Neural progenitor cell (in vitro differentiated cells): ENCODE data around the gene ZCCHC10. TPM values are rescaled to one million over a fixed set of nuclear protein-coding genes. Genes with fewer than 3 reads are reported as not detected.
"Not testable (repeated sequence)": the region's sequence is repeated elsewhere in the genome, so short reads cannot be mapped to it uniquely, and the experiment has no call there.

Experiments used
- DNase-seq: peaks from one replicate; pipeline ENCODE4 v3.0.0-alpha.2; 2016; ENCODE audit warnings: low spot score
- H2AFZ ChIP-seq: fragments of 200-600 bp; sonication (generic); replicated peaks from 2 replicates; pipeline ENCODE4 v1.6.1; 2016; ENCODE audit warnings: antibody characterized with exemption
- H3F3A ChIP-seq: fragments of 200-600 bp; sonication (generic); 2 replicates; pipeline ENCODE4 v1.6.1; 2016; ENCODE audit warnings: antibody characterized with exemption, low read depth
- H3K27ac ChIP-seq: fragments of 200-600 bp; sonication (generic); 2 replicates; pipeline ENCODE4 v1.5.1; 2016; ENCODE audit warnings: mild to moderate bottlenecking
- H3K27me3 ChIP-seq: fragments of 200-600 bp; sonication (generic); 2 replicates; pipeline ENCODE4 v1.6.1; 2016; ENCODE audit warnings: mild to moderate bottlenecking, moderate library complexity
- H3K36me3 ChIP-seq: fragments of 200-600 bp; sonication (generic); 2 replicates; pipeline ENCODE4 v1.5.1; 2016
- H3K4me1 ChIP-seq: fragments of 200-600 bp; sonication (generic); 2 replicates; pipeline ENCODE4 v1.6.1; 2016; ENCODE audit warnings: mixed run types
- H3K4me2 ChIP-seq: fragments of 200-600 bp; sonication (generic); 2 replicates; pipeline ENCODE4 v1.6.1; 2016
- H3K4me3 ChIP-seq: fragments of 200-600 bp; sonication (generic); 2 replicates; pipeline ENCODE4 v1.5.1; 2016
- H3K79me2 ChIP-seq: fragments of 200-600 bp; sonication (generic); 2 replicates; pipeline ENCODE4 v1.6.1; 2016; ENCODE audit warnings: low read depth
- H3K9ac ChIP-seq: fragments of 200-600 bp; sonication (generic); 2 replicates; pipeline ENCODE4 v1.6.1; 2016
- H3K9me3 ChIP-seq: fragments of 200-600 bp; sonication (generic); 2 replicates; pipeline ENCODE4 v1.5.1; 2016; ENCODE audit warnings: low read depth
- H4K20me1 ChIP-seq: fragments of 200-600 bp; sonication (generic); 2 replicates; pipeline ENCODE4 v1.6.1; 2016; ENCODE audit warnings: low read depth
- H3K27ac Mint-ChIP-seq: 3 replicates; pipeline ENCODE4 v1.8.0; 2021; ENCODE audit warnings: mixed read lengths
- H3K27me3 Mint-ChIP-seq: 2 replicates; pipeline ENCODE4 v1.8.0; 2022; ENCODE audit warnings: low read depth, mild to moderate bottlenecking, inconsistent platforms, moderate library complexity, mixed read lengths; ENCODE audit not compliant: insufficient read depth
- H3K36me3 Mint-ChIP-seq: 3 replicates; pipeline ENCODE4 v1.8.0; 2021; ENCODE audit warnings: mixed read lengths
- H3K4me1 Mint-ChIP-seq: 3 replicates; pipeline ENCODE4 v1.8.0; 2021; ENCODE audit warnings: mixed read lengths
- H3K4me3 Mint-ChIP-seq: 3 replicates; pipeline ENCODE4 v1.8.0; 2021; ENCODE audit warnings: mild to moderate bottlenecking, moderate library complexity, mixed read lengths
- H3K9me3 Mint-ChIP-seq: 3 replicates; pipeline ENCODE4 v1.8.0; 2020; ENCODE audit warnings: mixed read lengths
- CTCF ChIP-seq: fragments of 200-600 bp; sonication (generic); IDR thresholded peaks from 2 replicates; pipeline ENCODE4 v1.5.1; 2017; ENCODE audit warnings: antibody characterized with exemption, mild to moderate bottlenecking
- EZH2 ChIP-seq: fragments of 200-600 bp; sonication (generic); IDR thresholded peaks from 2 replicates; pipeline ENCODE4 v1.6.1; 2017; ENCODE audit warnings: antibody characterized with exemption, mild to moderate bottlenecking, moderate library complexity
- EZH2phosphoT487 ChIP-seq: fragments of 200-600 bp; sonication (generic); IDR thresholded peaks from 2 replicates; pipeline ENCODE4 v1.6.1; 2017; ENCODE audit warnings: antibody characterized with exemption
- total RNA-seq: library from RNA; depleted of rRNA; stranded (reverse); fragments of >200 nt; gene quantifications from 2 replicates; pipeline ENCODE4 v1.2.3, GENCODE V29; 2015; ENCODE audit warnings: low replicate concordance

ZCCHC10 gene
- total RNA-seq, 1 donor from 2014 or later = 37.0 TPM

GRCh38 chr5:133041910-133042309 lies 15.6 kb upstream of the ZCCHC10 start:
- no peak overlapping the region for H3K4me2 ChIP-seq
- Mint-ChIP-seq H3K4me3 (no peak overlapping the region), H3K36me3 (no peaks in the 10 kb centered on the region), H3K27ac (no peak overlapping the region), H3K4me1 (peaks cover 2% of the 10 kb centered on the region), H3K27me3 (peaks cover under 1% of the 10 kb centered on the region), H3K9me3 (no peaks in the 10 kb centered on the region)
- H3K9me3 ChIP-seq = no peaks in the 10 kb centered on the region
- TF ChIP-seq EZH2phosphoT487 (no peak), CTCF (no peak), EZH2 (no peak)
- H3K4me3 ChIP-seq = no peak overlapping the region
- H4K20me1 ChIP-seq = no peaks in the 10 kb centered on the region
- H3K36me3 ChIP-seq = no peaks in the 10 kb centered on the region
- no peak overlapping the region for H3K27ac ChIP-seq
- no peak overlapping the region for H3K9ac ChIP-seq
- no peaks in the 10 kb centered on the region for H3F3A ChIP-seq
- no peak for DNase-seq
- H2AFZ ChIP-seq = no peak overlapping the region
- H3K27me3 ChIP-seq = no peaks in the 10 kb centered on the region
- H3K4me1 ChIP-seq = no peaks in the 10 kb centered on the region
- H3K79me2 ChIP-seq = no peaks in the 10 kb centered on the region

GRCh38 chr5:133041157-133041784 lies 14.9 kb upstream of the ZCCHC10 start:
- no peak overlapping the region for H3K27ac ChIP-seq
- no peaks in the 10 kb centered on the region for H3F3A ChIP-seq
- no peaks in the 10 kb centered on the region for H3K27me3 Mint-ChIP-seq
- H3K4me1 ChIP-seq = no peaks in the 10 kb centered on the region
- no peak for TF ChIP-seq EZH2phosphoT487
- TF ChIP-seq EZH2 = no peak
- no peak for TF ChIP-seq CTCF
- H3K36me3 ChIP-seq = no peaks in the 10 kb centered on the region
- no peak overlapping the region for H3K9ac ChIP-seq
- H3K27ac Mint-ChIP-seq = no peak overlapping the region
- no peaks in the 10 kb centered on the region for H4K20me1 ChIP-seq
- H2AFZ ChIP-seq = peak overlapping the region; percentile 98
- H3K9me3 Mint-ChIP-seq = no peaks in the 10 kb centered on the region
- H3K4me2 ChIP-seq = no peak overlapping the region
- no peaks in the 10 kb centered on the region for H3K27me3 ChIP-seq
- H3K36me3 Mint-ChIP-seq = no peaks in the 10 kb centered on the region
- H3K9me3 ChIP-seq = no peaks in the 10 kb centered on the region
- H3K4me3 ChIP-seq = no peak overlapping the region
- no peak overlapping the region for H3K4me3 Mint-ChIP-seq
- no peaks in the 10 kb centered on the region for H3K79me2 ChIP-seq
- H3K4me1 Mint-ChIP-seq = peaks cover 2% of the 10 kb centered on the region
- no peak for DNase-seq

- not testable (repeated sequence) for H2AFZ ChIP-seq, H3K27ac Mint-ChIP-seq, H3K79me2 ChIP-seq, H3K27ac ChIP-seq, DNase-seq, H4K20me1 ChIP-seq, H3K9ac ChIP-seq, H3K9me3 Mint-ChIP-seq, H3K27me3 Mint-ChIP-seq, H3K4me3 Mint-ChIP-seq, H3K9me3 ChIP-seq, H3K4me1 Mint-ChIP-seq, H3K4me1 ChIP-seq, H3K4me3 ChIP-seq, H3K4me2 ChIP-seq, H3K36me3 ChIP-seq, H3F3A ChIP-seq, H3K27me3 ChIP-seq, H3K36me3 Mint-ChIP-seq
Observed at GRCh38 chr5:133036677-133037076, 10.3 kb upstream of the ZCCHC10 start.

- Histone ChIP-seq H3K36me3 (no peaks in the 10 kb centered on the region), H3K9ac (no peak overlapping the region), H3K4me2 (no peak overlapping the region), H2AFZ (peak overlapping the region; percentile 42), H3K4me1 (no peaks in the 10 kb centered on the region), H4K20me1 (no peaks in the 10 kb centered on the region), H3K27me3 (no peaks in the 10 kb centered on the region), H3K79me2 (no peaks in the 10 kb centered on the region), H3K4me3 (no peak overlapping the region), H3K9me3 (no peaks in the 10 kb centered on the region), H3F3A (no peaks in the 10 kb centered on the region), H3K27ac (no peak overlapping the region)
- Mint-ChIP-seq H3K4me3 (no peak overlapping the region), H3K4me1 (peaks cover 11% of the 10 kb centered on the region), H3K36me3 (no peaks in the 10 kb centered on the region), H3K9me3 (no peaks in the 10 kb centered on the region), H3K27ac (no peak overlapping the region), H3K27me3 (peaks cover 4% of the 10 kb centered on the region)
- TF ChIP-seq EZH2 (no peak), CTCF (no peak), EZH2phosphoT487 (no peak)
- DNase-seq = no peak
Observed at GRCh38 chr5:133035224-133035623, 8.9 kb upstream of the ZCCHC10 start.
